ENCODE measurements around the gene RAPGEF1. TPM values are rescaled to one million over a fixed set of nuclear protein-coding genes. Genes with fewer than 3 reads are reported as not detected.

RAPGEF1 gene
- polyA plus RNA-seq, 1 donor from 2014 or later = 23.6 TPM

GRCh38 chr9:131732636-131733289, 7.1 kb downstream of the RAPGEF1 start:
- no peak for TF ChIP-seq TAF1 (IDR thresholded peaks at IDR 0.05; ENCODE audit: low read depth)
- TF ChIP-seq REST (IDR thresholded peaks at IDR 0.05; ENCODE audit: borderline replicate concordance) = no peak
- TF ChIP-seq EP300 (conservative IDR thresholded peaks at IDR 0.05; ENCODE audit: poor library complexity, severe bottlenecking) = no peak
- peaks cover 5% of the 10 kb centered on the region for H4K20me1 ChIP-seq (ENCODE audit: insufficient read depth)
- no peaks in the 10 kb centered on the region for H3K27me3 ChIP-seq (ENCODE audit: insufficient read depth, low read depth, low read length)
- H3K9ac ChIP-seq (ENCODE audit: low read length) = no peak overlapping the region
- no peak overlapping the region for H3K4me3 ChIP-seq (ENCODE audit: low read length)
- no peaks in the 10 kb centered on the region for H3K9me3 ChIP-seq (ENCODE audit: low read length)
- H3F3A ChIP-seq (ENCODE audit: insufficient read depth, low read length, poor library complexity, severe bottlenecking) = no peaks in the 10 kb centered on the region
- no peak overlapping the region for H3K4me2 ChIP-seq (ENCODE audit: low read length)
- no peak overlapping the region for H2AFZ ChIP-seq (ENCODE audit: low read depth, low read length)
- no peak overlapping the region for H3K27ac ChIP-seq (ENCODE audit: low read length)
- no peaks in the 10 kb centered on the region for H3K9me2 ChIP-seq (ENCODE audit: insufficient read depth, low read length)
- no peaks in the 10 kb centered on the region for H3K36me3 ChIP-seq (ENCODE audit: insufficient read depth, low read length)
- H3K79me2 ChIP-seq (replicated peaks; ENCODE audit: insufficient read depth, low read length) = peaks cover 42% of the 10 kb centered on the region

- H2AFZ ChIP-seq (ENCODE audit: low read depth, low read length) = no peak overlapping the region
- no peak for TF ChIP-seq TAF1 (IDR thresholded peaks at IDR 0.05; ENCODE audit: low read depth)
- no peak for TF ChIP-seq RAD21 (conservative IDR thresholded peaks at IDR 0.05)
- no peak overlapping the region for H3K27ac ChIP-seq (ENCODE audit: low read length)
- no peaks in the 10 kb centered on the region for H3K36me3 ChIP-seq (ENCODE audit: insufficient read depth, low read length)
- H4K20me1 ChIP-seq (ENCODE audit: insufficient read depth) = peaks cover 5% of the 10 kb centered on the region
- H3K9ac ChIP-seq (ENCODE audit: low read length) = no peak overlapping the region
- H3K4me3 ChIP-seq (ENCODE audit: low read length) = no peak overlapping the region
- H3F3A ChIP-seq (ENCODE audit: insufficient read depth, low read length, poor library complexity, severe bottlenecking) = no peaks in the 10 kb centered on the region
- no peaks in the 10 kb centered on the region for H3K9me2 ChIP-seq (ENCODE audit: insufficient read depth, low read length)
- peaks cover 37% of the 10 kb centered on the region for H3K79me2 ChIP-seq (replicated peaks; ENCODE audit: insufficient read depth, low read length)
- no peaks in the 10 kb centered on the region for H3K9me3 ChIP-seq (ENCODE audit: low read length)
- H3K27me3 ChIP-seq (ENCODE audit: insufficient read depth, low read depth, low read length) = no peaks in the 10 kb centered on the region
- H3K4me2 ChIP-seq (ENCODE audit: low read length) = no peak overlapping the region
These were observed 7.8 kb downstream of the RAPGEF1 start for GRCh38 chr9:131732061-131732526.

- no peak for TF ChIP-seq SMC3 (conservative IDR thresholded peaks at IDR 0.05; ENCODE audit: poor library complexity)
- no peak for TF ChIP-seq REST (IDR thresholded peaks at IDR 0.05; ENCODE audit: borderline replicate concordance)
- TF ChIP-seq TAF1 (IDR thresholded peaks at IDR 0.05; ENCODE audit: low read depth) = no peak
- no peak for TF ChIP-seq CTCF (IDR thresholded peaks at IDR 0.05; ENCODE audit: poor library complexity, severe bottlenecking)
- TF ChIP-seq EP300 (conservative IDR thresholded peaks at IDR 0.05; ENCODE audit: poor library complexity, severe bottlenecking) = no peak
- TF ChIP-seq MXI1 (conservative IDR thresholded peaks at IDR 0.05; ENCODE audit: poor library complexity, severe bottlenecking) = no peak
- TF ChIP-seq POLR2AphosphoS5 (IDR thresholded peaks at IDR 0.05) = no peak
- TF ChIP-seq RAD21 (conservative IDR thresholded peaks at IDR 0.05) = no peak
- TF ChIP-seq EZH2 (IDR thresholded peaks at IDR 0.05; ENCODE audit: borderline replicate concordance, insufficient read depth, low read length, poor library complexity, severe bottlenecking) = no peak
- H4K20me1 ChIP-seq (ENCODE audit: insufficient read depth) = peaks cover 4% of the 10 kb centered on the region
These were observed 8.2 kb downstream of the RAPGEF1 start for GRCh38 chr9:131731644-131732043.

More at GRCh38 chr9:131731644-131732043, 8.2 kb downstream of the RAPGEF1 start:
- Histone ChIP-seq H3K36me3 (ENCODE audit: insufficient read depth, low read length) (no peaks in the 10 kb centered on the region), H2AFZ (ENCODE audit: low read depth, low read length) (no peak overlapping the region), H3K4me2 (ENCODE audit: low read length) (no peak overlapping the region), H3K79me2 (replicated peaks; ENCODE audit: insufficient read depth, low read length) (peaks cover 32% of the 10 kb centered on the region), H3K27ac (ENCODE audit: low read length) (no peak overlapping the region), H3F3A (ENCODE audit: insufficient read depth, low read length, poor library complexity, severe bottlenecking) (no peaks in the 10 kb centered on the region), H3K27me3 (ENCODE audit: insufficient read depth, low read depth, low read length) (no peaks in the 10 kb centered on the region), H3K9me3 (ENCODE audit: low read length) (no peaks in the 10 kb centered on the region), H3K9ac (ENCODE audit: low read length) (no peak overlapping the region), H3K4me3 (ENCODE audit: low read length) (no peak overlapping the region), H3K9me2 (ENCODE audit: insufficient read depth, low read length) (no peaks in the 10 kb centered on the region)
